Ovary (tissue), 3 donors: Measurements from ENCODE around the gene ALK.

ENCODE experiments used
- CTCF ChIP-seq, 3 donors: fragments of 450-650 bp in 2 of 3; fragments of 200-600 bp in 1 of 3; IDR thresholded peaks; one replicate each; pipeline versions ENCODE4 v1.5.1 to v1.8.0; 2016 to 2022; ENCODE audit warnings: antibody characterized with exemption in 3 of 3, mild to moderate bottlenecking in 1 of 3
- EP300 ChIP-seq: sonication (generic); formaldehyde crosslinking; IDR thresholded peaks from one replicate; pipeline ENCODE4 v1.6.1; 2017; ENCODE audit warnings: antibody characterized with exemption
- POLR2A ChIP-seq: fragments of 450-650 bp; IDR thresholded peaks from one replicate; pipeline ENCODE4 v1.6.1; 2017; ENCODE audit warnings: antibody characterized with exemption, mild to moderate bottlenecking, moderate library complexity
- donor health status: DM: no; HTN: no; CAD: no.

DNA sequence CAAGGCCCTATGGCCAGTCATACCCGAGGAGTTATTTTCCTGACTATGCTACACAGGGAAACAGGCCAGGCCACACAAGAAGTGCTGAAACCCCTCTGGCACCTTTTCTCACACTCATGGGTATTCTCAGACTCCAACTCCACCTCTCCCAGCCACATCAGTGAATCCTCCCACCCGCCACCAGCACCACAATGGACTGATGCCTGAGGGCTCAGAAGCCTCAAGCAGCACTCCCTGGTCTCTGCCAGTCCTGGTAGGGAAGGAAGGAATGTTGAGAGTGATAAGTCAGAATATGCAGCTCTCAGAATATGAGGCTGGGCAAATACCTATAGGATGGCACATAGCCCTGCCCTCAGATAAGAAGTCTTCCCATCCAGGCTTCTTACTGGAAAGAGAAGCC is 391.1 kb downstream of the ALK start:
- TF ChIP-seq CTCF (IDR thresholded peaks at IDR 0.05) (no peak), POLR2A (no peak), EP300 (no peak)
